ENCODE results near the gene TTC34. TPM values are rescaled to one million over a fixed set of nuclear protein-coding genes. Genes with fewer than 3 reads are reported as not detected.
"Not testable (repeated sequence)": the region's sequence is repeated elsewhere in the genome, so short reads cannot be mapped to it uniquely, and the experiment has no call there.

The TTC34 gene
- total and polyA plus RNA-seq, 2 of the 4 experiments (the other 2 are of a cell fraction), result under 0.01 to 0.09 TPM

GRCh38 chr1:2684878-2685277 lies 116.6 kb downstream of the TTC34 start:
- ATAC-seq (ENCODE audit: low read depth); H3K27ac ChIP-seq (ENCODE audit: insufficient read depth, low read length); dilution Hi-C loops (cut with HindIII; ENCODE audit: low sequenced_read_pairs, unreplicated experiment); H2BK5ac ChIP-seq (ENCODE audit: low read depth, low read length, poor library complexity, severe bottlenecking); H4K8ac ChIP-seq (ENCODE audit: low read depth in 2 of 2, low read length in 2 of 2); H3K9ac ChIP-seq (ENCODE audit: low read depth, low read length); POLR2A ChIA-PET (ENCODE audit: unreplicated experiment); H3K4ac ChIP-seq (ENCODE audit: low read depth, low read length); H3K36me3 ChIP-seq (ENCODE audit: control insufficient read depth, insufficient read depth, low read length); H2AK5ac ChIP-seq (ENCODE audit: low read depth, low read length); H4K91ac ChIP-seq (ENCODE audit: insufficient read depth, low read depth, low read length); in situ Hi-C loops (cut with MboI; ENCODE audit: low sequenced_read_pairs); H3K18ac ChIP-seq (ENCODE audit: low read depth, low read length); CTCF ChIA-PET; H2BK120ac ChIP-seq (ENCODE audit: low read depth, low read length); H3K79me1 ChIP-seq (ENCODE audit: low read depth in 1 of 2, low read length in 2 of 2); H3K9me3 ChIP-seq (ENCODE audit: control insufficient read depth, insufficient read depth, low read length); H2AFZ ChIP-seq (replicated peaks; ENCODE audit: low read length, poor library complexity); H3K4me1 ChIP-seq (ENCODE audit: control insufficient read depth, insufficient read depth, low read length); H4K5ac ChIP-seq (ENCODE audit: low read depth, low read length); H4K20me1 ChIP-seq (ENCODE audit: insufficient read depth, low read length); H3K27me3 ChIP-seq (ENCODE audit: control insufficient read depth, insufficient read depth, low read length); H2AK9ac ChIP-seq (replicated peaks; ENCODE audit: low read depth, low read length, poor library complexity); intact Hi-C loops (cut with micrococcal nuclease); H3K4me3 ChIP-seq (ENCODE audit: insufficient read depth, low read depth, low read length); H3K14ac ChIP-seq (replicated peaks; ENCODE audit: low read depth, low read length); H3K9me1 ChIP-seq (ENCODE audit: insufficient read depth, low read length); H2BK15ac ChIP-seq (ENCODE audit: low read depth, low read length); H3K4me2 ChIP-seq (ENCODE audit: low read depth, low read length); H3K56ac ChIP-seq (ENCODE audit: extremely low read depth, insufficient read depth, low read length); BruUV-seq (replicated peaks); H3K23ac ChIP-seq (ENCODE audit: low read depth, low read length); H2BK20ac ChIP-seq (ENCODE audit: low read depth, low read length); DNase-seq: not testable (repeated sequence)
- no CpG with 5 or more reads among the region's 9 CpGs for WGBS, 2 experiments (ENCODE audit: extremely low coverage in 2 of 2, insufficient read length in 1 of 2)

GRCh38 chr1:2684000-2684399 lies 117.5 kb downstream of the TTC34 start:
- H3K9me3 ChIP-seq (ENCODE audit: control insufficient read depth, insufficient read depth, low read length); H3K27ac ChIP-seq (ENCODE audit: insufficient read depth, low read length); CTCF ChIA-PET; H3K56ac ChIP-seq (ENCODE audit: extremely low read depth, insufficient read depth, low read length); H3K4me2 ChIP-seq (ENCODE audit: low read depth, low read length); H3K18ac ChIP-seq (ENCODE audit: low read depth, low read length); BruUV-seq (replicated peaks); ATAC-seq (ENCODE audit: low read depth); H3K4me1 ChIP-seq (ENCODE audit: control insufficient read depth, insufficient read depth, low read length); H3K23ac ChIP-seq (ENCODE audit: low read depth, low read length); H3K27me3 ChIP-seq (ENCODE audit: control insufficient read depth, insufficient read depth, low read length); H2AFZ ChIP-seq (replicated peaks; ENCODE audit: low read length, poor library complexity); H4K91ac ChIP-seq (ENCODE audit: insufficient read depth, low read depth, low read length); intact Hi-C loops (cut with micrococcal nuclease); H3K4ac ChIP-seq (ENCODE audit: low read depth, low read length); H4K8ac ChIP-seq (ENCODE audit: low read depth in 2 of 2, low read length in 2 of 2); H3K14ac ChIP-seq (replicated peaks; ENCODE audit: low read depth, low read length); H2BK5ac ChIP-seq (ENCODE audit: low read depth, low read length, poor library complexity, severe bottlenecking); dilution Hi-C loops (cut with HindIII; ENCODE audit: low sequenced_read_pairs, unreplicated experiment); H2AK9ac ChIP-seq (replicated peaks; ENCODE audit: low read depth, low read length, poor library complexity); DNase-seq; H3K9me1 ChIP-seq (ENCODE audit: insufficient read depth, low read length); in situ Hi-C loops (cut with MboI; ENCODE audit: low sequenced_read_pairs); H2AK5ac ChIP-seq (ENCODE audit: low read depth, low read length); H3K9ac ChIP-seq (ENCODE audit: low read depth, low read length); H3K79me1 ChIP-seq (ENCODE audit: low read depth in 1 of 2, low read length in 2 of 2); H2BK20ac ChIP-seq (ENCODE audit: low read depth, low read length); H2BK120ac ChIP-seq (ENCODE audit: low read depth, low read length); H3K4me3 ChIP-seq (ENCODE audit: insufficient read depth, low read depth, low read length); H2BK15ac ChIP-seq (ENCODE audit: low read depth, low read length); POLR2A ChIA-PET (ENCODE audit: unreplicated experiment); H4K20me1 ChIP-seq (ENCODE audit: insufficient read depth, low read length); H3K36me3 ChIP-seq (ENCODE audit: control insufficient read depth, insufficient read depth, low read length); H4K5ac ChIP-seq (ENCODE audit: low read depth, low read length): not testable (repeated sequence)
- WGBS, 2 experiments (ENCODE audit: extremely low coverage in 2 of 2, insufficient read length in 1 of 2), result 39% methylated on average over 3 of the region's 7 CpGs; no CpG with 5 or more reads in 1 of the 2 experiments
